Effector memory CD4-positive, alpha-beta T cell (primary cell): ENCODE results near the gene SRSF7.
"Not testable (repeated sequence)": the region's sequence is repeated elsewhere in the genome, so short reads cannot be mapped to it uniquely, and the experiment has no call there.

Experiments used
- DNase-seq, 3 donors: peaks; one replicate each; pipeline ENCODE4 v3.0.0-alpha.2; 2020
- H3K27ac ChIP-seq: 2 replicates; pipeline ENCODE4 v1.7.0; 2013; ENCODE audit warnings: mild to moderate bottlenecking, low read length, moderate library complexity; ENCODE audit not compliant: insufficient read depth, poor library complexity, severe bottlenecking
- H3K27me3 ChIP-seq: replicated peaks from 2 replicates; pipeline ENCODE4 v1.7.0; 2013; ENCODE audit warnings: mild to moderate bottlenecking, low read length; ENCODE audit not compliant: insufficient read depth, control insufficient read depth, poor library complexity, severe bottlenecking
- H3K36me3 ChIP-seq: 2 replicates; pipeline ENCODE4 v1.7.0; 2013; ENCODE audit warnings: mild to moderate bottlenecking, low read length, moderate library complexity; ENCODE audit not compliant: control insufficient read depth, insufficient read depth
- H3K4me1 ChIP-seq: 2 replicates; pipeline ENCODE4 v1.7.0; 2013; ENCODE audit warnings: low read length, mild to moderate bottlenecking; ENCODE audit not compliant: control insufficient read depth, insufficient read depth, poor library complexity, severe bottlenecking
- H3K4me3 ChIP-seq: 2 replicates; pipeline ENCODE4 v1.7.0; 2013; ENCODE audit warnings: low read length, low read depth, mild to moderate bottlenecking; ENCODE audit not compliant: insufficient read depth, poor library complexity, severe bottlenecking
- H3K9me3 ChIP-seq: 2 replicates; pipeline ENCODE4 v1.7.0; 2013; ENCODE audit warnings: mild to moderate bottlenecking, low read length, moderate library complexity; ENCODE audit not compliant: control insufficient read depth

Gene SRSF7

DNA sequence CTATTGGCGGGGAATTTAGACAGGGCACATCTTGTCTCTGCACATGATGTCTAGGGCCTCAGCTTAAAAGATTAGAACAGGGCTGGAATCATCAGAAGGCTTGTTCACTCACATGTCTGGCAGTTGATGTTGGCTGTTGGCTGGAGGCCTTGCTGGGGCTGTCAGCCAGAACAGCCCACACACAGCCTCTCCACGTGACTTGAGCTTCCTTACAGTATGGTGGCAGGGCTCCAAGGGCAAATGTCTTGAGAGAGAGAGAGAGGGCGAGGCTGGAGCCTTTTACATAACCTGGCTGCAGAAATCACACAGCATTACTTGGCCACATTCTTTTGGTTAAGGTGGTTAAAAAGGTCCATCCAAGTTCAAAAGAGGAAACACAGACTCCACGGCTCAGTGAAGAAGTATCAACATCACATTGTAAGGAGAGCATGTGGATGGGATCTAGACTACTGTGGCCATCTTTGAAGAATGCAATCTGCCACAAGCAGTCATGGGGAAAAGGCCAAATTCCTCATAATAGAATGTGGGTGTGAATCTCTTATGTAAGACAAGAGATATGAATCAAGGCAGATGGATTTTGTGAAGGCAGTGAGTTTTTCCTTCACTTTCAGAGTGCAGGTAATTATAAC is 30.4 kb downstream of the SRSF7 start:
- no peak for DNase-seq
- Histone ChIP-seq H3K4me3 (no peak overlapping the region), H3K27me3 (no peaks in the 10 kb centered on the region), H3K9me3 (no peaks in the 10 kb centered on the region), H3K27ac (no peak overlapping the region), H3K36me3 (peaks cover 3% of the 10 kb centered on the region), H3K4me1 (peaks cover 18% of the 10 kb centered on the region)

DNA sequence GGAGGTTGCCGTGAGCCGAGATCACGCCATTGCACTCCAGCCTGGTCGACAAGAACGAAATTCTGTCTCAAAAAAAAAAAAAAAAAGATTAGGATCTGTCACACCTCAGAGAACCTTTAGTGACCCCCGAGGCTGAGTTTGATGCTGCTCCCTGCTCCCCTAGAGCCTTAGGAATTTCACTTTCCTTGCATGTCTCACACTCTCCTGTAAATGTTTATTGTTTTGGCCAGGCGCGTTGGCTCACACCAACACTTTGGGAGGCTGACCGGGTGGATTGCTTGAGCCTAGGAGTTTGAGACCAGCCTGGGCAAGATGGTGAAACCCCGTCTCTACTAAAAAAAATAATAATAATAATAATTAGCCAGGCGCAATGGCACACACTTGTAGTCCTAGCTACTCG is 31.5 kb downstream of the SRSF7 start:
- H3K27ac ChIP-seq = no peak overlapping the region
- H3K4me1 ChIP-seq = peaks cover 18% of the 10 kb centered on the region
- no peak overlapping the region for H3K4me3 ChIP-seq
- DNase-seq = no peak
- H3K36me3 ChIP-seq = peaks cover 3% of the 10 kb centered on the region
- no peaks in the 10 kb centered on the region for H3K27me3 ChIP-seq
- no peaks in the 10 kb centered on the region for H3K9me3 ChIP-seq

DNA sequence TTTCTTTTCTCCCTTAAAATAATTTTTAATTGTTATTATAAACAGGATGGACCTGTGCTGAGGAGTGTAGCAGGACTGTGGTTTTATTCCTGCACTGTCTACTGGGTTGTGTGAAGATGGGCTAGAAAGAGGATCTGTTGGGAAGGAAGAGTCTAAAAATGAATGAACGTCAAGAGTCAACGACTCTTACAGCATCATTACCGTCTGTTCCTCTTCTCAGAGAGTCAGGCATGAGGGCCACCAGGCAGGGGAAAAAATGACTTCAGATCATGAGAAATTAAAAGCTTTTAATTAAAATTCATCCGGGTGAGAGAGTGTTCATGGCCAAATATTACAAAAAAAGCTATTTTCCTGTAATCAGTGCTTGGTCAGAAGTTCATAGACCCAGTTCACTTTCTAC is 32.6 kb downstream of the SRSF7 start:
- Histone ChIP-seq H3K27me3 (no peaks in the 10 kb centered on the region), H3K27ac (no peak overlapping the region), H3K4me3 (no peak overlapping the region), H3K9me3 (no peaks in the 10 kb centered on the region), H3K36me3 (peaks cover 3% of the 10 kb centered on the region), H3K4me1 (peaks cover 18% of the 10 kb centered on the region)
- no peak for DNase-seq

DNA sequence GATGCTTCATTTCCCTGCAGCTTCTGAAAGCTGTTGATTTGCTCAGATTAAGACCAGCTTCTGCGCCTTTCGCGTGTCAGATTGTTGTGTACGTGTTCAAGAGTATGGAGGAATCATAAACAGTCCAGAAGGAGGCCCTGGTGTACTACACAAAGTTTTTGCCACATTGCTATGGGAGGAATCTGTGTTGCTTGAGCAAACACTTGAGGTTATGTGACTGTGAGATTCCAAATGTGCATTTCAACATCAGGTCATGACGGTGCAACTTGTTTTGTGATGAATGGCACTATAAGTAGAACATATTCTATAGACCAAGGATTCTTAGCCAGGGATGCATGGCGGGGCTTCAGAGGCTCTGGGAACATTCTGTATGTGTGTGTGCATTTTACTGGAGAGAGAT is 35.0 kb downstream of the SRSF7 start:
- Histone ChIP-seq H3K4me1 (peaks cover 2% of the 10 kb centered on the region), H3K27me3 (no peaks in the 10 kb centered on the region), H3K4me3 (no peak overlapping the region), H3K9me3 (no peaks in the 10 kb centered on the region), H3K27ac (no peak overlapping the region), H3K36me3 (peaks cover 11% of the 10 kb centered on the region)
- DNase-seq = no peak

DNA sequence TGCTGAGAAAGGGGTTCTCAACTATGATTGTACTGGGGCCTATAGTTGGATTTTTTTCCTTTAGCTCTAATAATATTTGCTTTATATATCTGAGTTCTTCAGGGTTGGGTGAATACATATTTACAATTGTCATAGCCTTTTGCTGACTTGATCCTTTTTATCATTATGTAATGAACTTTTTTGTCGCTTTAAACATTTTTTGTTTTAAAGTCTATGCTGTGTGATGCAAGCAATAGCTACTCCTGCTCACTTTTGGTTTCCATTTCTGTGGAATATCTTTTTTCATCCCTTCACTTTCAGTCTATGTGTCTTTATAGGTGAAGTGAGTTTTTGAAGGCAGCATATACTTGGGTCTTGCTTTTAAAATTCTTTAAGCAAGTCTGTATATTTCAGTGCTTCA is 36.2 kb downstream of the SRSF7 start:
- H3K36me3 ChIP-seq, H3K27me3 ChIP-seq, H3K4me3 ChIP-seq, H3K9me3 ChIP-seq, H3K27ac ChIP-seq, DNase-seq: not testable (repeated sequence)
- peaks cover 14% of the 10 kb centered on the region for H3K4me1 ChIP-seq

DNA sequence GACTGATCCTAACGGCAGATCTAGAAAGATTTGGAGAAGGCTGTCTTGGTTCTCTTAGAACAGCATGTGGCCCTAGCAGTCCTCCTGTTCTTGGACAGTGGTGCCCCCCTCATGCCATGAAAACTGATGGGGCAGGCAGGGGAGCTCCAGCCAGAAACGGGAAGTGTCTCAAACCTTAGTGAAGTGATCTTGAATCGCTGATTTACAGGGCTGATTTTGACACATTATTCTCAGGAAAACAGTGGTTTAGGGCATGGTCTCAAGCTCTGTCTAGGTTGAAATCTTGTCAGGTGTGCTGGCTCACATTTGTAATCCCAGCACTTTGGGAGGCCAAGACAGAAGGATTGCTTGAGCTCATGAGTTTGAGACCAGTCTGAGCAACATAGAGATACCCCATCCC is 37.8 kb downstream of the SRSF7 start:
- Histone ChIP-seq H3K4me1 (peaks cover 26% of the 10 kb centered on the region), H3K4me3 (no peak overlapping the region), H3K36me3 (peaks cover 8% of the 10 kb centered on the region), H3K27ac (peak overlapping the region; percentile 25), H3K27me3 (no peaks in the 10 kb centered on the region), H3K9me3 (no peaks in the 10 kb centered on the region)
- no peak for DNase-seq

DNA sequence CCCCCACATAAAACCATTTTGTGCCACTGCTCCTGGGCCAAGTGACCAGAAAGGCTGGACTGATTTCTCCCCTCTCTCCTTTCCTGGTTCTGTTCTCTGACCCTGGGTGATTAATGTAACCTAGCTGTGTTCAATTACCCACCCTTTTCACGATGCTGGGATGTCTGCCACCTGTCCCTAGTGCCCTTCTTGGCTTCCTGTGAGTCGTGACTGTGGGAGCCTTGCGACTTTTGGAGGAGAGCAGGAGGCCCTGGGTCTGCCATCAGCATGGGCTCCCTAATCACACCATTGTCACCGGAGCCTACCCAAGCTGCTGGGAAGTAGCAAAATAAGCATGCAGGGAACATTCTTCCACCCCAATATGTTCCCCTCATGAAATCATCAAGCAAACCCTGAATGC is 38.3 kb downstream of the SRSF7 start:
- H3K9me3 ChIP-seq = no peaks in the 10 kb centered on the region
- H3K27ac ChIP-seq = peak overlapping the region; percentile 25
- no peak for DNase-seq
- H3K4me3 ChIP-seq = no peak overlapping the region
- no peaks in the 10 kb centered on the region for H3K27me3 ChIP-seq
- peaks cover 8% of the 10 kb centered on the region for H3K36me3 ChIP-seq
- peaks cover 30% of the 10 kb centered on the region for H3K4me1 ChIP-seq

DNA sequence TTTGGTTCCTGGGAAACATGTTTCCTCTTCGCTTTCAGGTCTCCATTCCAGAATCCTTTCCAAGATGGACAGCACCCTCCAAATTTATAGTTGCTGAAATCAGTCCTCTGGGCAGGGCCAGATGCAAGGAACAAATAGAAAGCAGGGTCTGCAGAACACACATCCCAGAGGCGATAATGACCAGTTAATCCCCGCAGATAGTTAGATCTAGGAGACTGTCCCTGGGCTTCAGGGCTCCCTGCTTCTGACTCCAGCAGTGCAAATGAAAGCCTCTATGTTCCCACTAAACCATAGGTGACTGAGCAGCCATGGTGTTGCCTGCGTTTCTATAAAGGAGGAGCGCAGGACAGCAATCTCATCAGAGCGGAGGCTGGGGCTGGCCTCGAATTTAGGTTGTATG is 38.7 kb downstream of the SRSF7 start:
- Histone ChIP-seq H3K4me3 (no peak overlapping the region), H3K27ac (no peak overlapping the region), H3K27me3 (no peaks in the 10 kb centered on the region), H3K9me3 (no peaks in the 10 kb centered on the region), H3K4me1 (peaks cover 30% of the 10 kb centered on the region), H3K36me3 (peaks cover 8% of the 10 kb centered on the region)
- no peak for DNase-seq

DNA sequence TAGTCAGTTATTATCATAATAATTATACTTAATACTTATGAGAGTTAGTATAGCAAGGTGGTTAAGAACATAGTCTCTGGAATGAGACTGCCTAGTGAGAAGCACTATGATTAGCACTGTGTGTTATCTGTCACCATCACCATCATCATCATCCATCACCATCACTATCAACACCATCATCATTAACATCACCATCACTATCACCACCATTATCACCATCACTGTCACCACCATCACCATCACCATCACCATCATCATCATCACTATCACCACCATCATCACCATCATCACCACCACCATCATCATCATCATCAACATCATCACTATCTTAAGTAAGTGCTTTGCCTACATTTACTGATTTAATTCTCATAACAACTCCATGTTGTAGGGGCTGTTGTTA is 39.6 kb downstream of the SRSF7 start:
- H3K4me1 ChIP-seq = peaks cover 30% of the 10 kb centered on the region
- no peak overlapping the region for H3K4me3 ChIP-seq
- DNase-seq = no peak
- H3K9me3 ChIP-seq = no peaks in the 10 kb centered on the region
- no peak overlapping the region for H3K27ac ChIP-seq
- H3K27me3 ChIP-seq = no peaks in the 10 kb centered on the region
- H3K36me3 ChIP-seq = peaks cover 8% of the 10 kb centered on the region

DNA sequence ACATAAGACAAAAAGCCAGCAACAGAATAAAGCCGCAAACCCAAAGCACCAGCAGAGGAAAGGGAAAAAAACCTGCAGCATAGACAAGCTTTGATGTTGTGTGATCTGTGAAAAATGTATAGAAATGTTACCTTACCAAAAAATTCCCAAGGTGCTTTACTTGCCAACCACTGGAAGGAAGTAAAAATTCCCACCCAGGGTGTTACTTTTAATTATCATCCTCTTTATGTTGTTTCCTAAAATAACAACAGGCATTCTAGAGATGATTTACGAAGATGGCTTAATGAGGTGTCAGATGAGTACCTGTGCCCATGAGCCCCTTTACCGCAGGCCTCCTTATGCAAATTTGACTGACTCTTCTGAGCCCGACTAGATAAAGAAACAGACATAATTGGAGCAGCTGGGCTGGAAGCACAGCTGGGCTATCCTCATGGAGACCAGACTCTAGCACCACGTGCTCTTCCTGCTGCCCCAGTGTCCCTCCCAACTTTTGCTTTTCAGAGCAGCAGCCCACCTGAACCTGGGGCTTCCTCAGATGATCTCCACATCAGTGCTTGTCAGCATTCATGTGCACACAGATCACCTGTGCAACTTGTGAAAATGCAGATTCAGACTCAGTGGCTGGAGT is 41.5 kb downstream of the SRSF7 start:
- Histone ChIP-seq H3K36me3 (peaks cover 8% of the 10 kb centered on the region), H3K4me1 (peaks cover 30% of the 10 kb centered on the region), H3K9me3 (no peaks in the 10 kb centered on the region), H3K27ac (peak overlapping the region; percentile 75), H3K4me3 (peak overlapping the region; percentile 4), H3K27me3 (no peaks in the 10 kb centered on the region)
- DNase-seq = peak; percentile 38 to 51 (median 44)
